GM04503 (cell line): Measurements from ENCODE around the gene ZMIZ1.

Experiments used
- DNase-seq: peaks from one replicate; pipeline ENCODE4 v3.0.0-alpha.2; 2012; ENCODE audit warnings: low read depth

Gene ZMIZ1

GRCh38 chr10:79356104-79356503 is 287.3 kb downstream of the ZMIZ1 start:
- no peak for DNase-seq

- DNase-seq: no peak
Observed at GRCh38 chr10:79357180-79357579, 288.4 kb downstream of the ZMIZ1 start.

GRCh38 chr10:79358811-79359210 is 290.0 kb downstream of the ZMIZ1 start:
- no peak for DNase-seq

- no peak for DNase-seq
Observed at GRCh38 chr10:79359816-79360498, 291.2 kb downstream of the ZMIZ1 start.

DNA sequence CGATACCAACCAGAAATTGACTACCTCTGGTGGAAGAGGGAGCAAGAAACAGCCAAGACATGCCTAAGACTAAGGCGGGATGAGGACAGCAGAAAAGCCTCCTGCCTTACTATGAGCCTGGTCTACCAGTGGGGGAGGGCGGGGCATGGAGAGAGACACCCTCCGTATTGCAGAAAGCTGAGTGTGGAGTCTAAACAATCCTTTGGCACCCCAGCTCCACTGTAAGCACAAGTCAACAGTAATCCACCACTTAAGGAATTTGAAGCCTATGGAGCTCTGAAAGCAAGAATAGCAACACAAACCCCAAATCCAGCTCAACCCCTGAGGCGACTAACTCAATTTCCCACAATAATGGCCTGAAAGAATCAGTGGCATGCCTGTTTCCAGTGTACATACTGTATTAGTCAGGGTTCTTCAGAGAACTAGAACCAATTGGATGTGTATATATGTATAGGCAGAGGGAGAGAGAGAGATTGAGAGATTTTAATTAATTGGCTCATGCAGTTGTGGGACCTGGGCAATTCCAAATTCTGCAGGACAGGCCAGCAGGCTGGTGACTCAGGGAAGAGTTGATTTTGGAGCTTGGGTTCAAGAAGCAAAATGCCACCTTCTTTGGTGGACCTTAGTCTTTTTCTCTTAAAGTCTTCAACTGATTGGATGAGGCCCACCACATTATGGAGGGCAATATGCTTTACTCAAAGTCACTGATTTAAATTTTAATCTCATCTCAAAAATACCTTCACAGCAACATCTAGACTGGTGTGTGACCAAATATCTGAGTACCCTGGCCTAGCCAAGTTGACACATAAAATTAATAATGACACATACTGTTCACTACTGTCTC is 292.0 kb downstream of the ZMIZ1 start:
- no peak for DNase-seq

- DNase-seq: no peak
Observed at GRCh38 chr10:79361726-79362397, 293.1 kb downstream of the ZMIZ1 start.
